RCC 7860 (cell line): ENCODE measurements around the gene HTATSF1.

Experiments
- DNase-seq: peaks from one replicate; pipeline ENCODE4 v3.0.0-alpha.2; 2015; ENCODE audit warnings: low spot score
- FAIRE-seq: peaks from 2 replicates; lab custom pipeline; 2012; peaks lifted over from hg19 to GRCh38; lab: Jason Lieb, UNC

Gene HTATSF1

GRCh38 chrX:136495043-136495442, 2.3 kb upstream of the HTATSF1 start:
- FAIRE-seq (no peak), DNase-seq (no peak)

GRCh38 chrX:136496186-136496763, 1.1 kb upstream of the HTATSF1 start:
- FAIRE-seq (no peak), DNase-seq (no peak)

- DNase-seq (peak; percentile 66), FAIRE-seq (peak; percentile 44)
Observed at GRCh38 chrX:136496764-136497555, 432 bp upstream of the HTATSF1 start.

- FAIRE-seq (no peak), DNase-seq (no peak)
Observed at GRCh38 chrX:136519069-136519468, 21.7 kb downstream of the HTATSF1 start.

GRCh38 chrX:136523770-136524169, 26.4 kb downstream of the HTATSF1 start:
- FAIRE-seq = no peak
- no peak for DNase-seq

GRCh38 chrX:136525738-136526606, 28.6 kb downstream of the HTATSF1 start:
- peak; percentile 23 for DNase-seq
- peak; percentile 85 for FAIRE-seq

- no peak for FAIRE-seq
- DNase-seq = no peak
Observed at GRCh38 chrX:136528645-136529315, 31.4 kb downstream of the HTATSF1 start.

GRCh38 chrX:136529795-136530194, 32.4 kb downstream of the HTATSF1 start:
- DNase-seq (no peak), FAIRE-seq (no peak)

- no peak for DNase-seq
- no peak for FAIRE-seq
Observed at GRCh38 chrX:136531951-136532350, 34.6 kb downstream of the HTATSF1 start, which contains the start of gene VGLL1. Gene VGLL1 (plus strand): TSS chrX:136532215. CDS start chrX:136536021, 3,806 bp downstream.

- no peak for DNase-seq
- FAIRE-seq = no peak
Observed at GRCh38 chrX:136534131-136534530, 36.7 kb downstream of the HTATSF1 start.

GRCh38 chrX:136538811-136539210, 41.4 kb downstream of the HTATSF1 start:
- no peak for DNase-seq
- FAIRE-seq = no peak

- DNase-seq (no peak), FAIRE-seq (no peak)
Observed at GRCh38 chrX:136540226-136540625, 42.8 kb downstream of the HTATSF1 start.

- DNase-seq (no peak), FAIRE-seq (no peak)
Observed at GRCh38 chrX:136541294-136541693, 43.9 kb downstream of the HTATSF1 start.

GRCh38 chrX:136542281-136542680, 44.9 kb downstream of the HTATSF1 start:
- DNase-seq = no peak
- FAIRE-seq = no peak

GRCh38 chrX:136546371-136546781, 49.0 kb downstream of the HTATSF1 start:
- DNase-seq (no peak), FAIRE-seq (no peak)

- FAIRE-seq = no peak
- DNase-seq = no peak
Observed at GRCh38 chrX:136549226-136549625, 51.8 kb downstream of the HTATSF1 start.

- DNase-seq = no peak
- FAIRE-seq = no peak
Observed at GRCh38 chrX:136551410-136551809, 54.0 kb downstream of the HTATSF1 start.

- DNase-seq (no peak), FAIRE-seq (no peak)
Observed at GRCh38 chrX:136555694-136556093, 58.3 kb downstream of the HTATSF1 start.
